ENCODE results near the gene TMEM106C. TPM values are rescaled to one million over a fixed set of nuclear protein-coding genes. Genes with fewer than 3 reads are reported as not detected.

Gene TMEM106C
- total and polyA plus RNA-seq, 10 of the 15 experiments (the other 5 are each of a cell fraction or from before 2014, with no cell fraction given), result 90.2 to 280 (median 161) TPM

DNA sequence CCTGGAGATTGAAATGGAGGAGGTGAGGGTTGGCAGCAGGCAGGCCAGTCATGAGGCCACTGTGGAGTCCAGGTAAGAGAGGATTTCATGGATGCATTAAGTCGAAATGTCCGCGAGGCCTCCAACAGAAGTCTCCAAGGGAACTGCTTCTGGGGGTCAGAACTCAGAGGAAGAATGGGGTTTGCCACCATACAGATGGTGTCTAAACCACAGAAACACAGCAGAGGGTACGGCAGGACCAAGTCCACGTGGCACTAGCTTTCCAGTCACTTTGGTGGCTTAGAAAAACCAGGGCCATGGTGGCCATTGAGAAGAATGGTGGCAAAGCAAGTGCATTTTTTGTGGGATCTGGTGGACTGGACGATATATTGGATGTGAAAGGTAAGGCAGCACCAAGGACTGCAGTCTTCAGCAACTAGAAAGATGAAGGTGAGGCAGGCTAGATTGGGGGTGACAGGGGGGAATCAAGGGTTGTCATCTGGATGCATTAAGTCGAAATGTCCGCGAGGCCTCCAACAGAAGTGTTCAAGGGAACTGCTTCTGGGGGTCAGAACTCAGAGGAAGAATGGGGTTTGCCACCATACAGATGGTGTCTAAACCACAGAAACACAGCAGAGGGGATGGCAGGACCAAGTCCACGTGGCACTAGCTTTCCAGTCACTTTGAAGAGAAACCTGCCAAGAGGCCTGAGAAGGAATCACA lies 22.5 kb upstream of the TMEM106C start:
- ChIA-PET RAD21 (ENCODE audit: unreplicated experiment) (interaction anchor here (1.0 kb wide), 1 partner anchor 102 kb away, joined by 3 read pairs; no protein-coding TSS in a partner anchor), SMC1A (ENCODE audit: uncharacterized antibody, unreplicated experiment) (no interaction called here), POLR2A (no interaction called here), CTCF (no interaction called here)
- no peaks in the 10 kb centered on the region for H3K79me2 ChIP-seq (ENCODE audit: control insufficient read depth, insufficient read depth, low read length)
- ATAC-seq, result no peak
- no peaks in the 10 kb centered on the region for H4K20me1 ChIP-seq (ENCODE audit: control insufficient read depth, insufficient read depth)
- no TSS peak for BruUV-seq (replicated peaks)
- in situ Hi-C loops (cut with MboI), result no loop called here
- H3K9ac ChIP-seq (ENCODE audit: control insufficient read depth, insufficient read depth, low read length), result no peak overlapping the region
- no peak overlapping the region for H2AFZ ChIP-seq (ENCODE audit: control insufficient read depth, low read depth, low read length)
- no peak overlapping the region for H3K27ac ChIP-seq (ENCODE audit: control insufficient read depth, insufficient read depth)
- no peaks in the 10 kb centered on the region for H3K9me3 ChIP-seq (replicated peaks; ENCODE audit: control insufficient read depth, insufficient read depth, low read length)
- 63% methylated on average over 10 of the region's 10 CpGs for WGBS (ENCODE audit: insufficient coverage, insufficient replicate concordance, low lambda C conversion rate, missing lambda C conversion rate)
- H3K27me3 ChIP-seq (replicated peaks in 1 of 2; ENCODE audit: control insufficient read depth in 2 of 2, insufficient read depth in 2 of 2, low read length in 1 of 2), result no peaks in the 10 kb centered on the region; a peak in 2 of 4 replicates
- TF ChIP-seq EGR1 (IDR thresholded peaks at IDR 0.05; ENCODE audit: borderline replicate concordance in 1 of 2, low read depth in 2 of 2, low read length in 2 of 2) (no peak), MLLT1 (IDR thresholded peaks at IDR 0.05) (no peak), PAX5 (IDR thresholded peaks at IDR 0.05; ENCODE audit: borderline replicate concordance, low read depth, low read length) (no peak), HSF1 (IDR thresholded peaks at IDR 0.05; ENCODE audit: low read depth, low read length) (no peak), SIN3A (IDR thresholded peaks at IDR 0.05; ENCODE audit: low read depth, low read length) (no peak), CBFB (IDR thresholded peaks at IDR 0.05; ENCODE audit: low read depth) (no peak), ZNF274 (IDR thresholded peaks at IDR 0.05; ENCODE audit: insufficient read depth, insufficient read length) (no peak), RFX5 (IDR thresholded peaks at IDR 0.05; ENCODE audit: low read depth, low read length) (no peak)
- TF ChIP-seq, protein P1, sequence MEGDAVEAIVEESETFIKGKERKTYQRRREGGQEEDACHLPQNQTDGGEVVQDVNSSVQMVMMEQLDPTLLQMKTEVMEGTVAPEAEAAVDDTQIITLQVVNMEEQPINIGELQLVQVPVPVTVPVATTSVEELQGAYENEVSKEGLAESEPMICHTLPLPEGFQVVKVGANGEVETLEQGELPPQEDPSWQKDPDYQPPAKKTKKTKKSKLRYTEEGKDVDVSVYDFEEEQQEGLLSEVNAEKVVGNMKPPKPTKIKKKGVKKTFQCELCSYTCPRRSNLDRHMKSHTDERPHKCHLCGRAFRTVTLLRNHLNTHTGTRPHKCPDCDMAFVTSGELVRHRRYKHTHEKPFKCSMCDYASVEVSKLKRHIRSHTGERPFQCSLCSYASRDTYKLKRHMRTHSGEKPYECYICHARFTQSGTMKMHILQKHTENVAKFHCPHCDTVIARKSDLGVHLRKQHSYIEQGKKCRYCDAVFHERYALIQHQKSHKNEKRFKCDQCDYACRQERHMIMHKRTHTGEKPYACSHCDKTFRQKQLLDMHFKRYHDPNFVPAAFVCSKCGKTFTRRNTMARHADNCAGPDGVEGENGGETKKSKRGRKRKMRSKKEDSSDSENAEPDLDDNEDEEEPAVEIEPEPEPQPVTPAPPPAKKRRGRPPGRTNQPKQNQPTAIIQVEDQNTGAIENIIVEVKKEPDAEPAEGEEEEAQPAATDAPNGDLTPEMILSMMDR (IDR thresholded peaks at IDR 0.05 in 2 of 3, conservative IDR thresholded peaks at IDR 0.05 in 1 of 3; ENCODE audit: control insufficient read depth in 2 of 3, extremely low read depth in 1 of 3, insufficient read depth in 1 of 3, low read depth in 3 of 3, low read length in 3 of 3), result no peak
- TF ChIP-seq, protein P2, sequence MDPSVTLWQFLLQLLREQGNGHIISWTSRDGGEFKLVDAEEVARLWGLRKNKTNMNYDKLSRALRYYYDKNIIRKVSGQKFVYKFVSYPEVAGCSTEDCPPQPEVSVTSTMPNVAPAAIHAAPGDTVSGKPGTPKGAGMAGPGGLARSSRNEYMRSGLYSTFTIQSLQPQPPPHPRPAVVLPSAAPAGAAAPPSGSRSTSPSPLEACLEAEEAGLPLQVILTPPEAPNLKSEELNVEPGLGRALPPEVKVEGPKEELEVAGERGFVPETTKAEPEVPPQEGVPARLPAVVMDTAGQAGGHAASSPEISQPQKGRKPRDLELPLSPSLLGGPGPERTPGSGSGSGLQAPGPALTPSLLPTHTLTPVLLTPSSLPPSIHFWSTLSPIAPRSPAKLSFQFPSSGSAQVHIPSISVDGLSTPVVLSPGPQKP (IDR thresholded peaks at IDR 0.05; ENCODE audit: low read depth, low read length), result no peak
- TF ChIP-seq, protein P3, sequence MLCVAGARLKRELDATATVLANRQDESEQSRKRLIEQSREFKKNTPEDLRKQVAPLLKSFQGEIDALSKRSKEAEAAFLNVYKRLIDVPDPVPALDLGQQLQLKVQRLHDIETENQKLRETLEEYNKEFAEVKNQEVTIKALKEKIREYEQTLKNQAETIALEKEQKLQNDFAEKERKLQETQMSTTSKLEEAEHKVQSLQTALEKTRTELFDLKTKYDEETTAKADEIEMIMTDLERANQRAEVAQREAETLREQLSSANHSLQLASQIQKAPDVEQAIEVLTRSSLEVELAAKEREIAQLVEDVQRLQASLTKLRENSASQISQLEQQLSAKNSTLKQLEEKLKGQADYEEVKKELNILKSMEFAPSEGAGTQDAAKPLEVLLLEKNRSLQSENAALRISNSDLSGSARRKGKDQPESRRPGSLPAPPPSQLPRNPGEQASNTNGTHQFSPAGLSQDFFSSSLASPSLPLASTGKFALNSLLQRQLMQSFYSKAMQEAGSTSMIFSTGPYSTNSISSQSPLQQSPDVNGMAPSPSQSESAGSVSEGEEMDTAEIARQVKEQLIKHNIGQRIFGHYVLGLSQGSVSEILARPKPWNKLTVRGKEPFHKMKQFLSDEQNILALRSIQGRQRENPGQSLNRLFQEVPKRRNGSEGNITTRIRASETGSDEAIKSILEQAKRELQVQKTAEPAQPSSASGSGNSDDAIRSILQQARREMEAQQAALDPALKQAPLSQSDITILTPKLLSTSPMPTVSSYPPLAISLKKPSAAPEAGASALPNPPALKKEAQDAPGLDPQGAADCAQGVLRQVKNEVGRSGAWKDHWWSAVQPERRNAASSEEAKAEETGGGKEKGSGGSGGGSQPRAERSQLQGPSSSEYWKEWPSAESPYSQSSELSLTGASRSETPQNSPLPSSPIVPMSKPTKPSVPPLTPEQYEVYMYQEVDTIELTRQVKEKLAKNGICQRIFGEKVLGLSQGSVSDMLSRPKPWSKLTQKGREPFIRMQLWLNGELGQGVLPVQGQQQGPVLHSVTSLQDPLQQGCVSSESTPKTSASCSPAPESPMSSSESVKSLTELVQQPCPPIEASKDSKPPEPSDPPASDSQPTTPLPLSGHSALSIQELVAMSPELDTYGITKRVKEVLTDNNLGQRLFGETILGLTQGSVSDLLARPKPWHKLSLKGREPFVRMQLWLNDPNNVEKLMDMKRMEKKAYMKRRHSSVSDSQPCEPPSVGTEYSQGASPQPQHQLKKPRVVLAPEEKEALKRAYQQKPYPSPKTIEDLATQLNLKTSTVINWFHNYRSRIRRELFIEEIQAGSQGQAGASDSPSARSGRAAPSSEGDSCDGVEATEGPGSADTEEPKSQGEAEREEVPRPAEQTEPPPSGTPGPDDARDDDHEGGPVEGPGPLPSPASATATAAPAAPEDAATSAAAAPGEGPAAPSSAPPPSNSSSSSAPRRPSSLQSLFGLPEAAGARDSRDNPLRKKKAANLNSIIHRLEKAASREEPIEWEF (IDR thresholded peaks at IDR 0.05; ENCODE audit: insufficient replicate concordance, low read depth, low read length), result no peak
- H3K4me3 ChIP-seq, result no peak overlapping the region
- no peaks in the 10 kb centered on the region for H3K36me3 ChIP-seq (ENCODE audit: control insufficient read depth in 2 of 2, insufficient read depth in 2 of 2, low read length in 1 of 2)
- no peak overlapping the region for H3K4me2 ChIP-seq (ENCODE audit: control insufficient read depth, insufficient read depth)
- H3K4me1 ChIP-seq (ENCODE audit: control insufficient read depth, insufficient read depth, low read length), result no peaks in the 10 kb centered on the region
- DNase-seq (ENCODE audit: low read depth, low spot score), result no peak
- FAIRE-seq, result no peak
- intact Hi-C loops (cut with micrococcal nuclease; ENCODE audit: unreplicated experiment), result no loop called here

Measured in GM12878 (cell line).